Fibroblast of mammary gland (primary cell): ENCODE measurements around the gene SKA2.

ENCODE experiments used
- DNase-seq: peaks from one replicate; pipeline ENCODE4 v3.0.0-alpha.2; 2010; ENCODE audit warnings: low read depth
- H3K4me3 ChIP-seq: 2 replicates; pipeline ENCODE4 v1.5.1; 2011; ENCODE audit warnings: low read depth, mild to moderate bottlenecking, low read length, moderate library complexity; ENCODE audit not compliant: control insufficient read depth
- CTCF ChIP-seq: conservative IDR thresholded peaks from 2 replicates; pipeline ENCODE4 v1.5.1; 2011; ENCODE audit warnings: low read depth, low read length, inconsistent platforms; ENCODE audit not compliant: control insufficient read depth, insufficient read depth

The SKA2 gene

DNA sequence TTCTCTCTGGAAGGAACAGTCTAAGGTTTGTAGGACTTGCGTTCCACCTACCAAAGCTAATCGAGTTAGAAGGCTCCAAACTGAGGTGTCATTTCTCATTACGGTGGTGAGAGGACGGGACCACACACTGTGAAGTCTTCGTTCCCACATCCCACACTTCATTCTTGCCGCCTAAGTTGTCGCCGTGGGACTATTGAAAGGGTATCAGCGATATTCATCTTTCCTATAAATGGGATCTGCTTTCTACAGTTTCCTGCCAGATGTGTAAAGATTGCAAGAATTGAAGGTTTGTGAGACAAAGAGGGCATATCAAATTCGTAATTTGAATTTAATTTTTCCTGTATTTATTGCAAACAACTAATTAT is 47.7 kb downstream of the SKA2 start:
- peak overlapping the region; percentile 93 for H3K4me3 ChIP-seq
- no peak for DNase-seq
- no peak for TF ChIP-seq CTCF

GRCh38 chr17:59106463-59107305 is 48.3 kb downstream of the SKA2 start, which contains the start of gene TRIM37:
Gene TRIM37, minus strand, starts transcription at chr17:59106880. Its CDS starts 419 bp downstream, at chr17:59106461.
- DNase-seq = peak; percentile 98
- H3K4me3 ChIP-seq = peak within 1 kb of the TSS; percentile 93
- TF ChIP-seq CTCF = no peak

DNA sequence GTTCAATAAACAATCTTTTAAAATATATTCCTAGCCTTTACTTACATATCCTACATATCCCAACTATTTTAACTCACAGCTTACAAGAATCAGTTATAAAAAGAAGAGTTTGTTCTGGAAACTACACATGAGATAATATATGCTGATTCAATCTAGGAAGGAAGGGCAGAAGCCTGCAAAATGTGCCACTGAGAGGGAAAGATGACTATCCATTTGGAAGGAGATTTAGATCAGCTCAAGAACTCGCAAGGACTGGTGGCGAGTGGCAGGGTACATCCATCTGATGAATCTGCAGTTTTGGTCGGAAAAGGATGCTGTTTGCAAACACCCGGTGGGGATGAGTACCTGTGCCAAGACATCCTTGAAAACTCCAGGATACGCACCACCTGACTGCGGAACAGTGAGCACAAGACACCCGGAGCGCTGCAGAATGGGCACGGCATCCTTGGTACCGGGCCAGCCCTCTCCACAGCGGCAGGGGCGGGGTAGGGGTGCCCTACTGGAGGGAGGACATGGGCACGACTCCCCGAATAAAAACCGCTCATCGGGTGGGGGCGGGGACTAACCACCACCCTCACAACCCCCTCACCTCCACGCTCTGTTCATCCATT is 49.0 kb downstream of the SKA2 start:
- TF ChIP-seq CTCF = no peak
- peak overlapping the region; percentile 92 for H3K4me3 ChIP-seq
- DNase-seq = peak; percentile 38

- no peak for DNase-seq
- no peak overlapping the region for H3K4me3 ChIP-seq
- TF ChIP-seq CTCF = no peak
These were observed 53.8 kb downstream of the SKA2 start for GRCh38 chr17:59101178-59101577.

- no peak overlapping the region for H3K4me3 ChIP-seq
- TF ChIP-seq CTCF = no peak
- no peak for DNase-seq
These were observed 57.1 kb downstream of the SKA2 start for GRCh38 chr17:59097876-59098275.

GRCh38 chr17:59094861-59095530 is 60.0 kb downstream of the SKA2 start:
- DNase-seq = no peak
- no peak for TF ChIP-seq CTCF

More at GRCh38 chr17:59094861-59095530, 60.0 kb downstream of the SKA2 start:
- H3K4me3 ChIP-seq = no peak overlapping the region
